ENCODE results near the gene SHISA4. TPM values are rescaled to one million over a fixed set of nuclear protein-coding genes. Genes with fewer than 3 reads are reported as not detected.

SHISA4 gene
- total and polyA plus RNA-seq, 2 experiments from 2014 or later: 42.4 to 48.0 TPM

DNA sequence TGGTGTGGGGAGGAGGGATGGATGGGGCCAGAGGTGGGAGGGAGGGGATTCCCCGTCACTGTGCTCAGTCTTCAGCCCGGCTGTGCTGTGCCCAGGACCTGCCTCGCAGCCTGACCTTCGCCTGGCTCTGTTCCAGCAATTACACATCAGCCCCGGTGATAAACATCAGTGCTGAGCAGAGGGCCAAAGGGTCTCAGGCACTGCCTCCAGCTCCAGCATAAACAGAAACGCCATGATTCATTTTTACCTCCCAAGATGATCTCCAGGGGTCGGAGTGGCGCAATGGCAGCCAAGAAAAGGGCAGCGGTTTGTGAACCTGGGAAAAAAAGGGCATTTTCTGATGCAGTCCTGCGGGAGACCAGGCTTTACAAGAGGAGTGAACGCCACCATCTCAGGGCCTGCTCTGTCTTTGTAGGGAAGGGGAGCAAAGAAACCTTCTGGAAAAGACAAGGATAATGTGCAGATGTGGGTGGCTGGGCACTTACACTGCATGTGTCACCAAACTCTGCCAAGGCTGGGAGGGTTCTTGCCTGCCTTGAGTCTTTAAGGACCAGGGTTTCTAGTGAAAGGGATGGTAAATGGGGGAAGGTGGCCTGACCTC is 28.1 kb downstream of the SHISA4 start:
- Histone ChIP-seq H4K20me1 (ENCODE audit: insufficient read depth) (no peaks in the 10 kb centered on the region), H3K4me2 (ENCODE audit: unreplicated experiment) (peak overlapping the region; percentile 67), H3K9me2 (ENCODE audit: insufficient read depth) (no peaks in the 10 kb centered on the region), H3K4me3 (peak overlapping the region; percentile 4), H3K27me3 (replicated peaks; ENCODE audit: insufficient read depth) (no peaks in the 10 kb centered on the region), H3K27ac (peak overlapping the region; percentile 77), H3K36me3 (ENCODE audit: low read depth) (no peaks in the 10 kb centered on the region), H3K79me2 (ENCODE audit: insufficient read depth) (no peaks in the 10 kb centered on the region), H3K9me3 (ENCODE audit: low read depth) (no peaks in the 10 kb centered on the region), H3F3A (ENCODE audit: insufficient read depth) (peaks cover 27% of the 10 kb centered on the region), H3K9ac (peak overlapping the region; percentile 50), H2AFZ (peak overlapping the region; percentile 67), H3K4me1 (ENCODE audit: insufficient read depth) (peaks cover 35% of the 10 kb centered on the region)
- 13 to 18% methylated on average over 9 to 11 of the region's 11 CpGs for WGBS, 2 experiments (ENCODE audit: low coverage in 1 of 2, low lambda C conversion rate in 2 of 2, missing lambda C conversion rate in 2 of 2)
- in situ Hi-C loops (cut with MboI): no loop called here
- peak; percentile 88 for DNase-seq
- TF ChIP-seq EZH2phosphoT487 (IDR thresholded peaks at IDR 0.05; ENCODE audit: insufficient read depth, low read depth): no peak
- no peak for TF ChIP-seq EZH2 (IDR thresholded peaks at IDR 0.05; ENCODE audit: insufficient read depth, poor library complexity, severe bottlenecking)

DNA sequence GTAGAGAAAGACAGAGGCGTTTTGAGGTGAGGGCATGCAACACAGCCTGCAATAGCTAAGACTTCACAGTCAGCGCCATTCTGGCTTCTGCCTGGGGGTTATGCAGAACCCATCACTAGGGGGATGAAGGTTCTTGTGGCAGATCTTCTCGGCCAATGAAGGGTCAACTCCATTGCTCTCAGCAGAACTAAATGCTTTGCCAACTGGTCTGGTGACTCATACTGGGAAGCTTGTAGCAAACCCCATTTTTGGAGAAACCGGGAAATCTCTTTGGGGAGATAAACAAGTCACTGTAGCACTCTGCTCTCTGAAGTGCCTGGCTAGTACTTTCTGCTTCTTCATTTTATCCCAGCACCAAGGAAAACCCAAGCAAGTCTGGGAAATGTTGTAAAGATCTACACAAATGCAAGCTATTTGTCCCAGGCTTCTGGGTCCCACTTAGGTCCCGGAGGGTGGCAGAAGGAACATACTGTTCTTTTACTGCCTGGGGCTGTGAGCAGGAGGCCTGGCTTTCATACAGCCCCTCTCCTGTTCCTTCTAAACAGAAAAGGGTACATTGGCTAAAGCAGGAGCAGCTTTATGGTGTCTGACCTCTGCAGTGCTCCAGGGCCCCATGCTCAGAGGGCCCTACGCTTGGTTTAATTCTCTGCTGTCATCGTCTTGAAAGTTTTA is 28.8 kb downstream of the SHISA4 start:
- Histone ChIP-seq H3K4me3 (0 out of 2 replicates have a peak overlapping the region, but pooled peaks have one; percentile 18), H2AFZ (peak overlapping the region; percentile 67), H3K9ac (peak overlapping the region; percentile 50), H3K4me1 (ENCODE audit: insufficient read depth) (peaks cover 35% of the 10 kb centered on the region), H3K79me2 (ENCODE audit: insufficient read depth) (no peaks in the 10 kb centered on the region), H3K36me3 (ENCODE audit: low read depth) (no peaks in the 10 kb centered on the region), H4K20me1 (ENCODE audit: insufficient read depth) (no peaks in the 10 kb centered on the region), H3K9me2 (ENCODE audit: insufficient read depth) (no peaks in the 10 kb centered on the region), H3K9me3 (ENCODE audit: low read depth) (no peaks in the 10 kb centered on the region), H3K27ac (peak overlapping the region; percentile 77), H3K27me3 (replicated peaks; ENCODE audit: insufficient read depth) (no peaks in the 10 kb centered on the region), H3F3A (ENCODE audit: insufficient read depth) (peaks cover 27% of the 10 kb centered on the region), H3K4me2 (ENCODE audit: unreplicated experiment) (peak overlapping the region; percentile 67)
- TF ChIP-seq EZH2 (IDR thresholded peaks at IDR 0.05; ENCODE audit: insufficient read depth, poor library complexity, severe bottlenecking) (no peak), EZH2phosphoT487 (IDR thresholded peaks at IDR 0.05; ENCODE audit: insufficient read depth, low read depth) (no peak)
- in situ Hi-C loops (cut with MboI): no loop called here
- WGBS, 2 experiments (ENCODE audit: low coverage in 1 of 2, low lambda C conversion rate in 2 of 2, missing lambda C conversion rate in 2 of 2): 47 to 55% methylated on average over 7 of the region's 7 CpGs
- peak; percentile 91 for DNase-seq

DNA sequence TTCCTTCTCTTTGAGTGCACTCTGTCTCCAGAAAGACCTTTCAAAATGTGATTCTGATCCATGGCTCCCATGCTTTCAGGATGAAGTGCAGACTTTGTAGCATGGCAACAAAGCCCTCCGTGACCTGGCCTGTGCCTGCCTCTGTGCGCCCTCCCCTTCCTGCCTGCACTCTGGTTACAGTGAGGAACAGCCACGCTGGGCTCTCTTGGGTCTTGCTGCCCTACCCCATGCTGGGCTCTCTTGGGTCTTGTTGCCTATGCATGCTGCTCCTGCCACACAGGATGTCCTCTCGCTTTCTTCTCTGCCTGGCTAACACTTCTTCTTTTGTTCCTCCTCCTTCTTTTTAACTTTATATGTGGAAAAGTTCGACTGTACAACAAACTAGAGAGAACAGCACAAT is 29.6 kb downstream of the SHISA4 start:
- H3K4me1 ChIP-seq (ENCODE audit: insufficient read depth): peaks cover 31% of the 10 kb centered on the region
- H3K9me3 ChIP-seq (ENCODE audit: low read depth): no peaks in the 10 kb centered on the region
- WGBS, 2 experiments (ENCODE audit: low coverage in 1 of 2, low lambda C conversion rate in 2 of 2, missing lambda C conversion rate in 2 of 2): 81 to 87% methylated on average over 5 of the region's 5 CpGs
- H3K4me2 ChIP-seq (ENCODE audit: unreplicated experiment): no peak overlapping the region
- no peaks in the 10 kb centered on the region for H3K9me2 ChIP-seq (ENCODE audit: insufficient read depth)
- no peaks in the 10 kb centered on the region for H3K36me3 ChIP-seq (ENCODE audit: low read depth)
- H4K20me1 ChIP-seq (ENCODE audit: insufficient read depth): no peaks in the 10 kb centered on the region
- H3K4me3 ChIP-seq: no peak overlapping the region
- no peak overlapping the region for H3K9ac ChIP-seq
- no peaks in the 10 kb centered on the region for H3K79me2 ChIP-seq (ENCODE audit: insufficient read depth)
- H3K27me3 ChIP-seq (replicated peaks; ENCODE audit: insufficient read depth): no peaks in the 10 kb centered on the region
- no peak for DNase-seq
- H3F3A ChIP-seq (ENCODE audit: insufficient read depth): peaks cover 27% of the 10 kb centered on the region
- TF ChIP-seq EZH2phosphoT487 (IDR thresholded peaks at IDR 0.05; ENCODE audit: insufficient read depth, low read depth) (no peak), EZH2 (IDR thresholded peaks at IDR 0.05; ENCODE audit: insufficient read depth, poor library complexity, severe bottlenecking) (no peak)
- H3K27ac ChIP-seq: no peak overlapping the region
- in situ Hi-C loops (cut with MboI): no loop called here
- no peak overlapping the region for H2AFZ ChIP-seq

DNA sequence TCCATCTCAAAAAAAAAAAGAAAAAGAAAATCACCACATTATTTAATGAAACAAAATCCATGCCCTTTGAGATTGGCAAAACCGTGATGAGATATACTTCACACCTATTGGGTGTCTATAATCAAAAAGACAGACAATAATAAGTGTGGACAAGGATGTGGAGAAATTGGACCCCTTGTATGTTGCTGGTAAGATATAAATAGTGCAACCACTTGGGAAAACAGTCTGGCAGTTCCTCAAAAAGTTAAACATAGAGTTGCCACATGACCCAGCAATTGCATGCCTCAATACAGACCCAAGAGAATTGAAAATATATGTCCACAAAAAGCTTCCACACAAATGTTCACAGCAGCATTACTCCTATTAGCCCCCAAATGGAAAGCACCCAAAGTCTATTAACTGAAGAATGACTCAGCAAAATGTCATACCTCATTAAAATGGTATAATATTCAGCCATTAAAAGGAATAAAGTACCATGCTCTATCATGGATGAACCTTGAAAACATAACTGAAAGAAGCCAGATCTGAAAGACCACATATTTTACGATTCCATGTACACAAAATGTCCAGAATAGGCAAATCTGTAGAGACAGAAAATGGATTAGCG is 33.4 kb downstream of the SHISA4 start:
- no peak for DNase-seq
- H3K36me3 ChIP-seq (ENCODE audit: low read depth): no peaks in the 10 kb centered on the region
- H3K4me2 ChIP-seq (ENCODE audit: unreplicated experiment): no peak overlapping the region
- WGBS, 2 experiments (ENCODE audit: low coverage in 1 of 2, low lambda C conversion rate in 2 of 2, missing lambda C conversion rate in 2 of 2): 77 to 88% methylated on average over 3 of the region's 3 CpGs
- in situ Hi-C loops (cut with MboI): no loop called here
- peaks cover 15% of the 10 kb centered on the region for H3K4me1 ChIP-seq (ENCODE audit: insufficient read depth)
- no peaks in the 10 kb centered on the region for H4K20me1 ChIP-seq (ENCODE audit: insufficient read depth)
- H3K9me2 ChIP-seq (ENCODE audit: insufficient read depth): no peaks in the 10 kb centered on the region
- no peaks in the 10 kb centered on the region for H3K27me3 ChIP-seq (replicated peaks; ENCODE audit: insufficient read depth)
- H3K4me3 ChIP-seq: no peak overlapping the region
- H3K27ac ChIP-seq: no peak overlapping the region
- TF ChIP-seq EZH2phosphoT487 (IDR thresholded peaks at IDR 0.05; ENCODE audit: insufficient read depth, low read depth) (no peak), EZH2 (IDR thresholded peaks at IDR 0.05; ENCODE audit: insufficient read depth, poor library complexity, severe bottlenecking) (no peak)
- H2AFZ ChIP-seq: no peak overlapping the region
- H3K79me2 ChIP-seq (ENCODE audit: insufficient read depth): no peaks in the 10 kb centered on the region
- H3K9me3 ChIP-seq (ENCODE audit: low read depth): no peaks in the 10 kb centered on the region
- peaks cover 14% of the 10 kb centered on the region for H3F3A ChIP-seq (ENCODE audit: insufficient read depth)
- H3K9ac ChIP-seq: no peak overlapping the region
